ENCODE measurements around the gene CHRNB2.

The CHRNB2 gene

DNA sequence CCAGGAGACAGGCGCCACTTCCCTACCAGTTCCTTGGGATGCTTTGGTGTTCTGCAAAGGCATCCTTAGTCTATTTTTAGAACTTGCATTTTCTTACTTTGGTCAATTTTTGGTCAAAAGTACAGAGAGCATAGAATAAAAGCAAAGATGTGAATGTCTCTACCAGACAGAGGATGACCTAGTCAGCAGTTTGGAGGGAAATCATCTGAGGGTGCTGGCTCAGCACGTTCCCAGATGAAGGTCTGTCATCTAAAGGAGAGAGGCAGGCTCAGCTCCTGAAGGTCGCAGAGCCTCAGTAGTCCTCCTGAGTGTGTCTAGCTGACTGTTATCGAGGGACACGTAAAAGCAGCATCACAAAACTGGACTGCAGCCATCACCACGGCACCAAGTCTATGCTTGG lies 15.3 kb downstream of the CHRNB2 start:
- DNase-seq, result no peak

DNA sequence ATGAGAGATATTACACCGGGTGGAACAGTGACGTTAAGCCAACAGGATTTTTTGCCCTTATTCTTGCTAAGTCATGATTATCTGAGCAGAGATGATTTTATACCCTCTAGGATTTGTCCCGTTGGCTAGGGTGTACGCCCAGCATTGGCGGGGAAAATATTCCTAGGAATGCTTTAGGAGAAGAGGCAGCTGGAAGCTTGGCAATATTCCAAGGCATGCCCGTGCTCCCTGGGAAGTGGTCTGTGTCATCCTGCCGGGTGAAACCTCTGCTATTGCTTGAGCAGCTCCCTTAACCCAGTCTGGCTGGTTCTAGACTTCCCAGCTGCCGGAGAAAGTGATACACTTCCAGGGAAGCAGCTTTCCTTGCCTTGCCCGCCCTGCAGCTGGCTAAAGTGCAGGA lies 16.2 kb downstream of the CHRNB2 start:
- DNase-seq, result no peak

DNA sequence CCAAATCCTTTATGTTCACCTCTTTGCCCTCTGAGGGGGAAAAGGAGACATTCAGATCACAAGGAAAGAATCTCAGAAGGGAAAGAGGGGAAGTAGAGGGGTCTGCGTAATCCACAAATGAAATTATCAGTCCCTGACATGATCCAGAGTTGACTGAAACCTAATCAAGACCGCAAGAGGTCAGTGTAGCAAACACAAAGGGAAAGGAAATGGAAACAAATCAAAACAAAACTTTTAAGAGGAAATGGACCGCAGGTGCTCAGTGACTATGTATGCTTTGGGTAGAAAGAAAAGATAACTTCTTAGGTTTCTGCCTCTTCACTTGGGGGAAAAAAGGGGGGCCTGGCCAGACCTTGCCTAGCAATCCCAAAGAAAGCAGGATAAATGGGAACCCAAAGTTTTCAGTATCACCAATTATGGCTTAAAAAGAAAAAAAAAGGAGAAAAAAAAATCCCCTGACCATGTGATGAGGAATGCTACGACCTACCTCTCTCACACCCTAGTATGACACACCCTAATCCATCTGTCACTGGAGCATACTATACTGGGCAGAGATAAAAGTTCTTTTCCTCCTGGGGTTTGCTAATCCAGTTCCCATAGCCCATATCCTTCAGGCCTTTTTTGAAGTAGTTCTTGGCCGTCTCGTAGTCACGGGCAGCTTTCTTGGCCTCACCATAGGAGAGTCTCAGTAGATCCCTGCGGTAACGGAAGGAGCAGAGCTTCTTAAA lies 16.9 kb downstream of the CHRNB2 start:
- no peak for DNase-seq

DNA sequence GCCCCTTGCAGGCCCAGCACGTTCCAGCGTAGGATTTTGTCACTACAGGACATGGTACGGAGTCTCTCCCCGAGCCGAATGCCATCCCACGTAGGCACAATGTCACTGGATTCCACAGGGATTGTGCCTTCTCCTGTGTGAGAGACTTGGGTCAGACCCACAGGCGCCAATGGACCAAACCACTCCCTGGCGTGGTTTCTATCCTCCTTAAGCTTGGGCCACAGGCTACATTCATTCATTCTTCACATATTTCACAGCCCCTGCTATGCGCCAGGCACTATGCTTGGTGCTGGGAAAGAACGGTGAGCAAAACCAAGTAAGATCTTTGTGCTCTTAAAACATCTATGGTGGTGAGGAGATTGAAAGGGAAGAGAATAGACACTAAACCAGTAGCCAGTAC lies 18.7 kb downstream of the CHRNB2 start:
- DNase-seq, result no peak

DNA sequence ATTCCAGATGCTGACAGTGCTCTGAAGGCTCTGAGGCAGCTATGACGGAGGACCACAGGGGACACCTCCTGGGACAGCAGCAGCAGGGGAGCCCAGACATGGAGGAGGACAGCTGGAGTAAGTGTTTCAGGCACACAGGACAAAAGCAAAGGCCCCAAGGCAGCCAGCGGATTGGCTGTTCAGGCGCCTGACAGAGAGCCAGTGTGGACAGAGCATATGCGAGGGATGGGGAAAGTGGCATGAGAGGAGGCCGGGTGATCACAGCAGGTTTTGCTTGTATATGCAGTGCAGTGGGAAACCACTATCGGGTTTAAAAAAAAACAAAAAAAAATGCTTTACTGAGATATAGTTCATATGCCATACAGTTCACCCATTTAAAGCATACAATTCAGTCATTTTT lies 19.1 kb downstream of the CHRNB2 start:
- no peak for DNase-seq

DNA sequence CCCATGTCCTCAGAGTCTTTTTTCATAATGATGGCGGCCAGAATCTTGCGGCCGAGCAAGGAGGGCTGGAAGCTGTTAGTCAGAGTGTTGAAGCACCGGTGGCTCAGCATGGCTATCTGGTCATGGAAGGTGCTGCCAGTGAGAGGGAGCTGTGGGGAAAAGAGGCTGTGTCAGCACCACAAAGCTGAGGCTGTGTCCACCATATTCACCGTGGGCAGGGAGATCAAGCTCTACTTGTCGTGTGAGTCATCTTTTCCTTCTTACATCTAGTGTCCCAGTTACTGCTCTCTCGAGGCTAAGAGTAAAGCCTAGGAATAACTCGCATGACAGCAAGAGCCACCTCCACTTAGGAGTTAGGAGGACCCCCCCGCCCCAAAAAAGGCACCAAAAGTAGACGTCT lies 22.2 kb downstream of the CHRNB2 start:
- DNase-seq, result no peak

DNA sequence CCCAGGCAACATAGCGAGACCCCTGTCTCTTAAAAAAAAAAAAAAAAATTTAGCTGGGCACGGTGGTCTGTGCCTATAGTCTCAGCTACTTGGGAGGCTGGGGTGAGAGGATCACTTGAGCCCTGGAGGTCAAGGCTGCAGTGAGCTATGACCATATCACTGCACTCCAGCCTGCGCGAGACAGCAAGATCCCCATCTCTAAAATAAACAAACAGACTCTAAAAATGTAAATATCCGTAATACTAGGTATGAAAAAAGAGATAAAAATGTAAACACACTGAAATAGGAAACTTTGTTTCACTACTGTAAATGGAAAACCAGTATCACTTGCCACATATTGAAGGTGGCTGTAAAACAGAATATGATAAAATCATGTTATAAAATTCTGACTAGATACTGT lies 23.2 kb downstream of the CHRNB2 start:
- DNase-seq, result no peak

DNA sequence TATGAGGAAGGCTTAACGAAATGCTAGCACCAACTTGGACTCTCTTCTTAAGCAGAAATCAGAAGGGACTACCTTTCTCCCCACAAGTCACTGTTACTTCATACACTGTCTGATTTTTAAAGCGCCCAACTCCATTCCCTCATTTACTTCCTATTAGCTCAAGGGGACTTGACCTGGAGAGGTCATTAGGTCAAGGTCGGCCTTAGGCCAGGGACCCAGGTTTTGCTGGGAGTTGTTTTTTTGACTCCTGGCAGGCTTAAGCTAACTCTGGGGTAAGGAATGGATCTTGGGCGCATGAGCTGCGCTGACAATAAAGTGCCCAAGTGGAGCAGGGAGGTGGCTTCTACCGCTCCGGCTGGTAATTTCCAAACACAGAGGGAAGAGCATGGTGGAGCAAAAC lies 23.6 kb downstream of the CHRNB2 start:
- no peak for DNase-seq

DNA sequence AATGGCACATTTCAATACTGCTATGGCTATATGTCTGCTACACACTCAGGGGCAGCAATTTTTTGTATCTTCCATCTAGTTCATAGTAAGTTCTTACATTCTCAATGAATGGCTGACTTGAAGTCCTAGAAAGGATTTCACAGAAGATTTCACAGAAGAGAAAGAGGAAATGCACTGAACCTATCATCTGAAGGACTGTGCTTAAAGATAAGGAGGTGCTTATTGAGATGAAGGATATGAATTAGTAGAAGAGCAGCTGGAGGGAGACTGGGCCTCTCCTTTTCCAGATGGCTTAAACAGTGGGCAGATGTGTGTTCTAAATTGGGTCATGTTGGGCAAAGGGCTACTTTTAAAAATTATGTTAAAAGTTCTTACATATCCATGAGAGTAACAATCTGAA lies 25.8 kb downstream of the CHRNB2 start:
- DNase-seq, result no peak

DNA sequence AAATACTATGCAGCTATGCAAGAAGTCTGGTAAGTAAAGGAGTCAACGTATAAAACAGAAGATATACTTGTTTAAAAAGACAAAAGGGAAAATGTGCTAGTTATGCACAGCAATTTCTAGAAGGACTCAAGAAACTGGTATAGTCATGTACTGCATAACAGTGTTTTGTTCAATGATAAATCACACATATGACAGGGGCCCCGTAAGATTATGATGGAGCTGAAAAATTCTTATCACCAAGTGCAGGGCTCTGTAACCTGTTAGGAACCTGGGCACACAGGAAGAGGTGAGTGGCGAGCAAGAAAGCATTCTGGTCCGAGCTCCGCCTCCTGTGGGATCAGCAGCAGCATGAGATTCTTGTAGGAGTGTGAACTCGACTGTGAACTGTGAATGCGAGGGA lies 27.2 kb downstream of the CHRNB2 start:
- DNase-seq, result no peak

DNA sequence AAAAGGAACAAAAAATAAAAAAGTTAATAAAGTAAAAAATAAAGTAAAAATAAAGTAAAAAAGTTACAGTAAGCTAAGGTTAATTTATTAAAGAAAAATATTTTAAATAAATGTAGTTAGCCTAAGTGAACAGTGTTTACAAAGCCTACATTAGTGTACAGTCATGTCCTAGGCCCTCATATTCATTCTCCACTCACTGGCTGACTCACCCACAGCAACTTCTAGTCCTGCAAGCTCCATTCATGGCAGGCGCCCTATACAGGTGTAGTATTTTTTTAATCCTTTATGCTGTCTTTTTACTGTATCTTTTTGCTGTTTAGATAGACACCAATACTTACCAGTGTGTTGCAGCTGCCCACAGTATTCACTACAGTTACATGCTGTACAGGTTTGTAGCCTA lies 28.0 kb downstream of the CHRNB2 start:
- no peak for DNase-seq

DNA sequence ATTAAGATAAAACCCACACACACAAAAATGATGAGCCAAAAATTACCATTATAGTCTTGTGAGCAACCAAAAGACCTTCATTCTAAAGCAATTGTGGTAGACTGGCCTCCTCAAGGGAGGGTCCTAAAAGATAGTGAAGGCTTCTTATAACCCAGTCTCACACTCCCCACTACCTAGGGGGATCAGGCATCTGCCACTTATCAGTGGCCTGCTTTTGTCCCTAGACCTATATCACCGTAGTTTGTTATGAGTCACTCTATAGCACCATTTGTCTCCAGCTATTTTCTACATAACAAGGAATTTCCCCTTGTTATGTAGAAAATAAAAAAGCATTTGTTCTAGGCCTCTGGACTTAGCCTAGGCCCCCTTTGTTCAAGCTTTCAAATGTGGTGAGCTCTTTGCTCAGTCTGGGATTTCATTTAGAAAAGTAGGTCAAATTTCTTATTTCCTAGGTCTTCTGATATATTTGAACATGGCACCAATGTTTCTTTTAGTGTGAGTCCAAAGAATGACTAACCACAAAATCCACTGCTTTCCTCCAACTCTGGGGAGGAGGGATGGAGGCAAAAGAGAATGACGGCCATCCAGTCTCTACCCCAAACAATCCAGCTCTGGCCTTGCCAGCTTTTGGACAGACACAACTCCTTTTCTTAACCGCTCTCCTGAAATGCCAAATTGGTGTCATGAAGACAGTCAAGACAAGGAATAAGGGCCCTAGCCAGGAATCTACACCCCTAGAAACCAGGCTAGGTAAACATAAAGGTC lies 31.5 kb downstream of the CHRNB2 start:
- no peak for DNase-seq

DNA sequence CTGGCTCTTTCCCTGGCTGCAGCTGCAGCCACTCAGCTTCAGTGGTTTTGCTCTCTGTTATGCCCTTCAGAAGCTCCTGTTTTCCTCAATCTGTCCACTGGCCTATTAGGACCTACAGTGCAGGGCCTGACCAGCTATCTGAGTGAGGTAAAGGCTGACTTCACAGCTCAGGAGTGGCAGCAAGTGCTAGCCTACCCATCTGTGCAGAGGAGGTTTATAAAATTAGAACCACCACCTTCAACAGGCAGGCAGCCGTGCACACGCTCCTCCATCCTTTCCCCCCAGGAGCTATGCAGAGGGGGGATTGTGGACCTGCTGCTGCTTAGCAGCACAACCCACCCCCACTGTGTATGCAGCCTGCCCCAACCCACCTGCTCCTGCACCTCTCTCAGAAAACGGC lies 32.1 kb downstream of the CHRNB2 start:
- DNase-seq, result no peak

DNA sequence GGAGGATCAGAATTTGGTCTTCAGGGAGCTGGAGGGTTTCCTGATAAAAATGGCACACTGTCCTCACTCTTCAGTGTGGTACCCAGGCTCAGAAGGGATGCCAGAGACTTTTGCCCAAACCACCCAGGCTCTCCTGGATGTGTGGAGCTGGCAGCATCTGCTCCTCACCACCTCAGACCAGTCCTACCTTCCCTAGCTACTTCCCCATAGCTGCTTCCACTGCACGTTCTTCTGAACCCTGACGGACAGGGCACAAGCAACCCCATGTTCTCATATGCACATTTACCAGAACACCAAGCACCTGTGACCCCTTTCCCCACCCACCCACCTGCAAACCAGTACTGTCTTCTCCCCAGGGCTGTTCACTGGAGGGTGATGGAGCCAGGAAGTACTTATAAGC lies 35.7 kb downstream of the CHRNB2 start:
- no peak for DNase-seq

DNA sequence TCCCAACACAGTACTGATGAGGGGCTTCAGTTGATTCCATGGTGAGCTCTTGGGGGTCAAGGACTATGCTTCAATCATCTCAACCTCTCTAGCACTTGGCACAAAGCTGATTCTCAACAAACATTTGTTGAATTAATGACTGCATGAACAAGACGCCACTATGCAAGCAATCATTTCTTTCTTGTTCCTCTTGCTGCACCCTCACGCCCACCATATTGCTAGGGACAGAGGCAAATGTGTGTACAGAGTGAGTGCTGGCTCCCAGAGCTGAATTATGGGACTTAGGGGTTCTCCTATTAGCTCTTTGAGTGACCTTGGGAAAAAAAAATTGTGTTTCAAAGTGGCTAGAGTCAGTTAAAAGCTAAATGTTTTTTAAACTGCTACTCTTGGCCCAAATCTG lies 38.0 kb downstream of the CHRNB2 start:
- DNase-seq, result no peak

DNA sequence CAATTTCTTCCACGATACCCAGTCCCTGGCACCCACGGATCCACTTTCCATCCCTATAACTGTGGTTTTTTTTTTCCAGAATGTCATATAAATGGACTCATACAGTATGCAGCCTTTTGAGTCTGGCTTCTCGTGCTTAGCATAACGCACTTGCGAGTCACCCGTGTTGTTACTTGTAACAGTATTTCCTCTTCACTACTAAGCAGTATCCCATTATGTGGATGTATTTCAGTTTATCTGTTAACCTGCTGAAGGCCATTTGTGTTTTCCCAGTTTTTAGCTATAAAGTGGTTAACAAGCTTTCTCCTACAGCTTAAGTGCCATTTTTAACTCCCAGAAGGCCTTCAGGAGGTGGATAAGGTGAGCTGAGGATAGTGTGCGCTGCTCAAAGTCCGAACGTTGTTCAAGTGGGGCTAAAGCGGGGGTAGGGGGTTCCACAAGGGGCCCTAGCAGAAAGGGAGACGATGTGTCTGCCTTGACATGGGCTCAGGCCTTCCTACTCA lies 39.6 kb downstream of the CHRNB2 start:
- DNase-seq, result no peak

DNA sequence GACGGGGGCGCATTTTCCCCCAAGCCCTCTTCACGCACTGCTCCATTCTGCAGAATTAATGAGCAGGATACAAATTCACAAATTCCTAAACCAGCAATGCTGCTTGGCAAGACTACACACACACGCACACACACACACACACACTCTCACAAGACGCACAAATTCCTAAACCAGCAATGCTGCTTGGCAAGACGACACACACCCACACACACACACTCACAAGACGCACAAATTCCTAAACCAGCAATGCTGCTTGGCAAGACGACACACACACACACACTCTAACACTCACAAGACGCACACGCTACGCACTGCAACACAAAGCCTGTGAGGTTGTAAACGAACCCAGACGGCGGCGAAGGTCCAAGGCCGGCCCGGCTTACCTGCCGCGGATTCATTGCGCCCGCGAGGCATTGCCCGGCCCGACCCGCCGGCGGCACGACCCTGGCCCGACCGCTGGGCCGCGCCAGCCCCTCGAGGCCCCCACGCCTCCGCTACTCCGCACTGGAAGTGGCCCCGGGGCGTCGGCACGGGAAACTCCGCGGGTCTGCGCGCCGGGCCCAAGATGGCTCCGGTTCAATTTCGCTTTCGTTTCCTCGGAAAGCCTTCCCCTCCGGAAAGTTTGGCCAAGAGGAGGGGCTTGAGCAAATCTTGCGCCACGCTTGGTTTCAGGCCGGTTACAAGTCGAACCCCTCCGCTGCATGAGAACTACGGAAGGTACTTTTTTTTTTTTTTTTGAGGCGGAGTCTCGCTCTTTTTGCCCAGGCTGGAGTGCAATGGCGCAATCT lies 40.2 kb downstream of the CHRNB2 start, which contains the start of gene ADAR:
Gene ADAR, minus strand, starts transcription at position 578 of the 788 bp plus-strand sequence. Its CDS starts 180 bp downstream, at position 398.
- peak; percentile 90 for DNase-seq

DNA sequence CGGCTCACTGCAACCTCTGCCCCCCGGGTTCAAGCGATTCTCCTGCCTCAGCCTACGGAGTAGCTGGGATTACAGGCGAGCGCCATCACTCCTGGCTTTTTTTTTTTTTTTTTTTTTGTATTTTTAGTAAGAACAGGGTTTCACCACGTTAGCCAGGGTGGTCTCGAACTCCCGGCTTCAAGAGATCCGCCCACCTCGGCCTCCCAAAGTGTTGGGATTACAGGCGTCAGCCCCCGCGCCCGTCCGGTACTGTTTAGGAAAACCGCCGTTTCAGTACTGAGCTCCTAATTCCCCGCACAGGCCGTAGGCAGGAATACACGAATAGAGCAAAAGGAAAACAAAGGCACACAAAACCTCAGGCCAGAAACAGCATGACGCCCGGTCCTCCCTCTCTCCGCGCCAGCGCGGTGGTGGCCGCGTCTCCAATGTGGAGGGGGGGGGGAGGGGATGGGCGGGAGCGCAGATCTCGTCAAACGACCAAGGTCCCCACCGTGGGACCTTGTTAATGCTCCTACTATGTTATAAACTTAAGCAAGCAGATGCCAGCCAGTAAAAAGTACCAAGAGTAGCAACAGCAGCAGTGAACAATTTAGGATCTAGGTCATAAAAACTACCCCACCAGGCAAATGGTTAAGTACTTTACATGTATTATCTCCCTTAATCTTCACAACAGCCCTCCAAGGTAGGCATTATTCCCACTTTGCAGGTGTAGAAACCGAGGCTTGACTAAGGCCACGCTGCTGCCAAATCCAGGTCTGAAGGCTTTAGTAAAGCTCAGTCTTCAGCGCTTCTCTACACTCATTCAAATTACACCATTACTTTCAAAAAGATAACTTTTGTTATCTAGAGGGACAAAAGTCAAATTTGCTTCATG lies 41.1 kb downstream of the CHRNB2 start:
- peak; percentile 5 for DNase-seq

DNA sequence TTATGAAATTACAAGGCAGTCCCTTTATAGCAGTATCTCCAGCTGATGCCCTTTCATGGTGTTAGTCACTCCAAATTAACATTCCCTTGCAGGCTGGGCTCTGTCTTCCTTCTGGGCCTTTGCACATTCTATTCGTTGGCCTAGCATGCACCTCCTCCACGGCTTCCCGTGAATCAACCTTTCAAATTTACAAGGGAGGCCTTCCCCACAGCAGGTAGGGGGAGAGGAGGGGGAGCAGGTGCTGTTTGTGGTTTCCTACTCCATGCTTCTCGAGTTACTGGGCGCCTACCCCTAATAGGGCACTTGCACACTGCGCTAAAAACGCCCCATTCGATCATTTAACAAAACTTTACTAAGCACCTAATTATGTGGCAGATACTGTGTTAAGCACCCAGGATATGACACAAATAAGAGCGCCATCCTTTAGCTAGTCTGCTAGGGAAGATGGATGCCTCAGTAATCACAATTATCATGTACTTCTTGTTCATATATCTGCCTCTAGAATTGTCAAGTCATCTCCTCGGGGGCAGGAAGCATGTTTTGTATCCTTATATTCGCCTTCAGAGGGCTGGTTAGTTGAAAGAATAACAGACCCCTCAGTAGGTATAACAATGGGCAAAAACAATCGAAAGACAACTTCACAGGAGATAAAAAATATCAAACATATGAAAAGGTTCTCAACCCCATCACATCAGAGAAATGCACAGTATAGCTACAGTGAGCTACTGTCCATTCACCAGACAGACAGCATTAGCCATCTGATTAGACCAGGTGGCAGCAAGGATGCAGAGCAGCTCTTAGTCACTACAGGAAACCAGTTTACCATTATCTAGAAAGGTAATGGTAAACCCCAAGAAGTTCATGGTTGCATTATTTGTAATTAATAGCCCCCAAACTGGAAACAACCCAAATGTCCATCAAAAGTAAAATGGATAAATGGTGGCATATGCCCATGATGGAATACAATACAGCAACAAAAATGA lies 42.1 kb downstream of the CHRNB2 start:
- DNase-seq, result no peak

DNA sequence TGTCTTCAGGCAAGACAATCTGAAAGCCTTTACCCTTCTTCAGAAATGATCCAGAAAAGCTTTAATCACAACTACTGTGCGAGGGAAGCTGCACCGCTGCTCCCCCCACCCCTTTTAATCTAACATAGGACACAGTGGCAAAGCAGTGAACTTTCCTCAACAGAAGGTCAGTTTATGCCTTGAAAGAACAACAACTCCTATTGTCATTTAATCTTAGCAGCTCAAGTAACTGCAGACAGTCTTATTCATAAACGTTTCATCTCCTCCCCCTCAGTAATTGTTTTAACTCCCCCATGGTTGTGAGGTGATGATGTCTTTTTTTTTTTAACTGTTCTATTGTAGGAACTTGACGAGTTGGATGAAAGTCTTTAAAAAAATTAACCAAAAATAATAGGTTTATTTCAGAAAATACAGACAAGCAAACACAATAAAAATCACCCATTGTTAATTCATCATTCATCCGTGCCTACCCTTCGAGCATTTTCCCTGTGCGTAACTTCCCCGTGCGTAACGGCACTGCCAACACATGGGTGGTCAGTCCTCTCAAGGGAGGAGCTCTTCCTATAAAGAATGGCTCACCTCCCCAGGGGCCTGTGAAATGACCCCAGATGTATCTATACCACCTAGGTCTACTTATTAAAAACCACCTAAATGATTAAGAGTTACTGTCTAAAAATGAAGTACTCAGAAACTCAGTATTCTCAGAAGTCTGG lies 43.7 kb downstream of the CHRNB2 start:
- DNase-seq, result no peak

DNA sequence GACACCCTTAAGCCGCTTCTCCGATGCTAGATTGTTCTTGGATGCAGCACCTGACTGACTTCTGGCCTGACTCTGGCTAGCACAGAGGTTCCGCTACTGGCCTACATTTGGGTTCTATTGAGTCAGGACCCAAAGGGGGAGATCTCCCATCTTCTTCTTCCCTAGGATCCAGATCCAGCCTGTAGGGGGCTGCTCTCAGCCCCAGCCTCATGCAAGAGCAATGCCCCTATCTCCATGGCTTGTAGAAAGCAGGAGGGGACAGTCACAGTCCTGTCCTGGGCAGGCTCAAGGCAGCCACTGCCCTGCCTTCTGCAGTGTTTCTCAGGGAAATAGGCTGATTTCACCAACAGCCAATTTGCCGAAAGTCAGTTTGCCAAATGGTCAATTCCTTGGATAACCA lies 46.7 kb downstream of the CHRNB2 start:
- DNase-seq, result no peak

Measured in GF-D8 (cell line).